ENCODE results near the gene TRAF3IP3. TPM values are rescaled to one million over a fixed set of nuclear protein-coding genes. Genes with fewer than 3 reads are reported as not detected.
A peak's percentile ranks its signal among the peaks of the same experiment; 100 is the strongest.

Gene TRAF3IP3
- total RNA-seq, 1 donor from 2014 or later, result 7.1 TPM

DNA sequence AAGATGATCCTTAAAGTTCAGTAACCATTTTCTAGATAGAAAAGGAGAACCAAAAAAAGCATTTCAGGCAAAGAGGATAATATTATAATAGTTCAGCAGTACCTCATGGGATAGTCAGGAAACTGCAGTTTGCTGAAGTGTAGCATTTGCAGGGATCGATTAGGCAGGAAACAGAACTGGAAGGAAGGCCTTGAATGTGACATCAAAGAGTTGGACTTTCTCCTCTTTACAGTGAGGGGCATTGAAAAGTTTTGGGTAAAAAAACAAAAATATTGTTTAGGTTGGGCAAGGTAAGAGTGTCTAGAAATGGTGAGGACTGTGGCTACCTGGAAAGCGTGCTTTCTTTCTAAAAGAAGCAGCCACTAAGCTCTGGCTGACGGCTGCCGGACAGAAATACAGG is 58.0 kb downstream of the TRAF3IP3 start:
- H3K27ac ChIP-seq, result no peak overlapping the region
- no peak for TF ChIP-seq POLR2A (IDR thresholded peaks at IDR 0.05)
- TF ChIP-seq, protein P1, sequence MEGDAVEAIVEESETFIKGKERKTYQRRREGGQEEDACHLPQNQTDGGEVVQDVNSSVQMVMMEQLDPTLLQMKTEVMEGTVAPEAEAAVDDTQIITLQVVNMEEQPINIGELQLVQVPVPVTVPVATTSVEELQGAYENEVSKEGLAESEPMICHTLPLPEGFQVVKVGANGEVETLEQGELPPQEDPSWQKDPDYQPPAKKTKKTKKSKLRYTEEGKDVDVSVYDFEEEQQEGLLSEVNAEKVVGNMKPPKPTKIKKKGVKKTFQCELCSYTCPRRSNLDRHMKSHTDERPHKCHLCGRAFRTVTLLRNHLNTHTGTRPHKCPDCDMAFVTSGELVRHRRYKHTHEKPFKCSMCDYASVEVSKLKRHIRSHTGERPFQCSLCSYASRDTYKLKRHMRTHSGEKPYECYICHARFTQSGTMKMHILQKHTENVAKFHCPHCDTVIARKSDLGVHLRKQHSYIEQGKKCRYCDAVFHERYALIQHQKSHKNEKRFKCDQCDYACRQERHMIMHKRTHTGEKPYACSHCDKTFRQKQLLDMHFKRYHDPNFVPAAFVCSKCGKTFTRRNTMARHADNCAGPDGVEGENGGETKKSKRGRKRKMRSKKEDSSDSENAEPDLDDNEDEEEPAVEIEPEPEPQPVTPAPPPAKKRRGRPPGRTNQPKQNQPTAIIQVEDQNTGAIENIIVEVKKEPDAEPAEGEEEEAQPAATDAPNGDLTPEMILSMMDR (IDR thresholded peaks at IDR 0.05), result no peak
- no peak for TF ChIP-seq POLR2AphosphoS5 (IDR thresholded peaks at IDR 0.05; ENCODE audit: insufficient read depth in 1 of 2, low read depth in 1 of 2)

DNA sequence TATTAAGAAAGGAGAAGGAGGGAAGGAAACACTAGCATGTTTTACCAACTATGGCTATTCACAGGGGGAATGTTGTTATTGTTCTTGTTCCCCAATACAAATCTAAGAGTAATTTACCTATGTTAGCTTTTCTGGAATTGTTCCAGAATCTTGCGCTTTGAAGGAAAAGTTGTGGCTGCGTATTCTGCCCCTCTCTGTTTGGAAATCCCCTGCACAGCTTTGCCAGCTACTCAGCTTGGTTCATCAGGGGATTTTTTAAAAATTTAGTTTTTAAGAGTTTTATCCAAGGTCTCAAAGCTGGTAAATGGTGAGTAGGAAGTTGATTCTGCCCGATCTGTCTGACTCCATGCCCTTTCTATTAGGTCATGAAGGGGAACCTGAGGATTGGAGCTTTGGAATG is 59.6 kb downstream of the TRAF3IP3 start:
- Histone ChIP-seq H3K4me3 (no peak overlapping the region), H3K27me3 (no peaks in the 10 kb centered on the region), H3K4me1 (peaks cover 11% of the 10 kb centered on the region), H3K36me3 (no peaks in the 10 kb centered on the region), H3K9me3 (no peaks in the 10 kb centered on the region), H3K27ac (peak overlapping the region; percentile 65)
- intact Hi-C loops (cut with DNase I), result no loop called here
- no peak for DNase-seq (ENCODE audit: extremely low spot score in 2 of 2)
- no peak for TF ChIP-seq POLR2A (IDR thresholded peaks at IDR 0.05)

More for the DNA sequence above, 58.0 kb downstream of the TRAF3IP3 start:
- peaks cover 11% of the 10 kb centered on the region for H3K4me1 ChIP-seq
- no peaks in the 10 kb centered on the region for H3K27me3 ChIP-seq
- intact Hi-C loops (cut with DNase I), result no loop called here
- no peak overlapping the region for H3K4me3 ChIP-seq
- H3K36me3 ChIP-seq, result no peaks in the 10 kb centered on the region
- DNase-seq (ENCODE audit: extremely low spot score in 2 of 2), result no peak
- H3K9me3 ChIP-seq, result no peaks in the 10 kb centered on the region

DNA sequence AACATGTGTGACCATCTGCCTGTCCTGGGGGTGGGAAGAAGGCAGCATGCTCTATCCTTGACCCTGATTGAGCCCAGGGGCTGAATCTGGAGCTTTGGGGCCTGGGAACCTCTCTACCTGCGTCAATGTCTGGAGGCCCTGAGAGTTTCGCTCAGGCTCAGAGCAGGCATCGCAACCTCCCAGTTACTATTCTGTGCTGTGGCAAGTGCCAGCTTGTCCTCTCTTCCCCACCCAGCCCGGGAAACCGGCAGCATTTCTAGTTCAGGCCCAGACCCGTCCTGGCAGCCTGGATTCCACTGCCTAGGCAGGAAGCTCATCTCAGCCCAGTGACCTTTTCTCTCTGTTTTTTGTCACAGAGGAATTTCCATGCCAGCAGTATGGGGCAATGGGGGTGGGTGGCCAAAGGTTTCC is 60.1 kb downstream of the TRAF3IP3 start:
- no peak for TF ChIP-seq POLR2A (IDR thresholded peaks at IDR 0.05)
- TF ChIP-seq POLR2AphosphoS5 (IDR thresholded peaks at IDR 0.05; ENCODE audit: insufficient read depth in 1 of 2, low read depth in 1 of 2), result peak in 1 of 2 donors; percentile 18
- Histone ChIP-seq H3K4me1 (peaks cover 11% of the 10 kb centered on the region), H3K9me3 (no peaks in the 10 kb centered on the region), H3K4me3 (no peak overlapping the region), H3K36me3 (no peaks in the 10 kb centered on the region), H3K27ac (peak overlapping the region; percentile 65), H3K27me3 (no peaks in the 10 kb centered on the region)
- DNase-seq (ENCODE audit: extremely low spot score in 2 of 2), result no peak
- intact Hi-C loops (cut with DNase I), result no loop called here

DNA sequence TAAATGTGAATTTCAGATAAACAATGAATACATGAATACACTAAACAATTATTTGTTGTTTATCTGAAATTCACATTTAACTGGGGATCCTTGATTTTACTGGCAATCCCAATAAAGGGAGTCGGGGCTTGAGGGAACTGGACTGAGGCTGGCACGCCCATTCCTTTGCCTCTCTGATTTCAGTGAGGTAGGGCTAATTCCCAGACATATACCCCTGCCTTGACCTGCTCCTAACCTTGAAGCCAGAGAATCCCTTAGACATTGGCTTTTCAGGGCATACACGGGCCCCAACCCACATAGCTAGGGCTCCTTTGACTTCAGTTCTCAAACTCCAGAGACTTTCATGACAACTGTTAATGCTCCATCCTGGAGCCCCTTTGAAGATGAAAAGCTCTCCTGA is 61.1 kb downstream of the TRAF3IP3 start:
- peak overlapping the region; percentile 42 for H3K27ac ChIP-seq

DNA sequence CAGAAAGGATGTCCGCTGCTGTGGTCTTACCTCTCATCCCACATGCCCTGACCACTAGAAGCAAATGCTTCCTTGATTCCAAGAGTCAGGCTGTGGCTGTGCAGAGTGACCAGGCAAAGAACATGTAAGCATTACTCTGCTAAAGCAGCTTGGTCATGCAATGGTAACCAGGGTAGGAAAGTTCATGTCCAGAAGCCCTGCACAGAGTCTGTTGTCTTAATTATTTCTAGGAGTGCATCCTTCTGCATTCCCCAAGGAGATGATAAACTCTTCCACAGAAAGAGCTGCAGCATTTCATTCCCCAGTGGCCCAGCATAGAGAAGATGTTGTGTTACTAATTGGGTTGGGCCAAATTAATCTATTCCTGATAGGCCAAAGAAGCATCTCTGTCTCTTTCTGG is 61.8 kb downstream of the TRAF3IP3 start:
- Histone ChIP-seq H3K27me3 (no peaks in the 10 kb centered on the region), H3K36me3 (no peaks in the 10 kb centered on the region), H3K9me3 (no peaks in the 10 kb centered on the region), H3K27ac (no peak overlapping the region), H3K4me1 (peaks cover 14% of the 10 kb centered on the region), H3K4me3 (no peak overlapping the region)
- intact Hi-C loops (cut with DNase I), result no loop called here
- TF ChIP-seq POLR2A (IDR thresholded peaks at IDR 0.05) (no peak), POLR2AphosphoS5 (IDR thresholded peaks at IDR 0.05; ENCODE audit: insufficient read depth in 1 of 2, low read depth in 1 of 2) (no peak)
- TF ChIP-seq, protein P1 (IDR thresholded peaks at IDR 0.05), result no peak
- DNase-seq (ENCODE audit: extremely low spot score in 2 of 2), result no peak

More for the DNA sequence above, 61.1 kb downstream of the TRAF3IP3 start:
- no peaks in the 10 kb centered on the region for H3K36me3 ChIP-seq
- H3K27me3 ChIP-seq, result no peaks in the 10 kb centered on the region
- DNase-seq (ENCODE audit: extremely low spot score in 2 of 2), result no peak
- no peaks in the 10 kb centered on the region for H3K9me3 ChIP-seq
- intact Hi-C loops (cut with DNase I), result no loop called here
- TF ChIP-seq, protein P1 (IDR thresholded peaks at IDR 0.05), result no peak
- TF ChIP-seq POLR2A (IDR thresholded peaks at IDR 0.05) (no peak), POLR2AphosphoS5 (IDR thresholded peaks at IDR 0.05; ENCODE audit: insufficient read depth in 1 of 2, low read depth in 1 of 2) (no peak)
- no peak overlapping the region for H3K4me3 ChIP-seq
- peaks cover 11% of the 10 kb centered on the region for H3K4me1 ChIP-seq

DNA sequence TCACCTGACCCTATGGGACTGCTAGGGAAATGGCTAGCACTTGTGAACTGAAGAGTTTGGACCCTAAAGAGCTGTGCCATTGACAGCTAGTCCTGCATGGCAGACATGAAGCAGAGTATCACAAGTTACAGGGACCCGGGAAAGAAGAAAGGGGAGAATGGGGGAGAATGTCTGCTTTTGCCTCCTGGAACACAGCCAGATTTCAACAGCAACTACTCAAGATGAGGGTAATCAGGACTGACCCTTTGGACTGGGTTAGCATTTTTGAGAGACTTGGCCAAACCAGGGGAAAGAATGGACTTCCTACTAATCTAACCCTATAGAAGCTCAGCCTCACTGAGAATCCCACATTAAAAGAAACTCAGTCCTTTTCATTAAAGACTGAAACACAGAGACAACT is 63.2 kb downstream of the TRAF3IP3 start:
- Histone ChIP-seq H3K27ac (no peak overlapping the region), H3K9me3 (no peaks in the 10 kb centered on the region), H3K27me3 (no peaks in the 10 kb centered on the region), H3K36me3 (no peaks in the 10 kb centered on the region), H3K4me3 (no peak overlapping the region), H3K4me1 (peaks cover 18% of the 10 kb centered on the region)
- peak in 1 of 2 donors; percentile 32 for DNase-seq (ENCODE audit: extremely low spot score in 2 of 2)
- no peak for TF ChIP-seq POLR2AphosphoS5 (IDR thresholded peaks at IDR 0.05; ENCODE audit: insufficient read depth in 1 of 2, low read depth in 1 of 2)
- no peak for TF ChIP-seq POLR2A (IDR thresholded peaks at IDR 0.05)
- TF ChIP-seq, protein P1 (IDR thresholded peaks at IDR 0.05), result no peak
- intact Hi-C loops (cut with DNase I), result no loop called here

All from vagina (tissue), 2 donors.